ENCODE measurements around the gene GABRE.

DNA sequence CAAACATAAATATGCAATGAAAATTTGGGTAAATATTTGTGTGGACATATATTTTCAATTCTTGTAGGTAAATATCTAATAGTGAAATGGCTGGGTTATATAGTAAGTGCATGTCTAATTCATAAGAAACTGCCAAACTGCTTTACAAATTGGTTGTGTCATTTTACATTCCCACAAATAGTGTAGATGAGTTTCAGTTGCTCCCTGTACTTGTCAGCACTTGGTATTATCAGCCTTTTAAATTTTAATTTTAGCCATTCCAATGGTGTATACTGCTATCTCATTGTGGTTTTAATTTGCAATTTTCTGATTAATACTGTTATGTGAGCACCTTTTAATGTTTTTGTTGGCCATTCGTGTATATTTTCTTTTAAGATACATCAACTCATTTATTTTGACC, 23.1 kb upstream of the GABRE start:
- TF ChIP-seq, protein P1, sequence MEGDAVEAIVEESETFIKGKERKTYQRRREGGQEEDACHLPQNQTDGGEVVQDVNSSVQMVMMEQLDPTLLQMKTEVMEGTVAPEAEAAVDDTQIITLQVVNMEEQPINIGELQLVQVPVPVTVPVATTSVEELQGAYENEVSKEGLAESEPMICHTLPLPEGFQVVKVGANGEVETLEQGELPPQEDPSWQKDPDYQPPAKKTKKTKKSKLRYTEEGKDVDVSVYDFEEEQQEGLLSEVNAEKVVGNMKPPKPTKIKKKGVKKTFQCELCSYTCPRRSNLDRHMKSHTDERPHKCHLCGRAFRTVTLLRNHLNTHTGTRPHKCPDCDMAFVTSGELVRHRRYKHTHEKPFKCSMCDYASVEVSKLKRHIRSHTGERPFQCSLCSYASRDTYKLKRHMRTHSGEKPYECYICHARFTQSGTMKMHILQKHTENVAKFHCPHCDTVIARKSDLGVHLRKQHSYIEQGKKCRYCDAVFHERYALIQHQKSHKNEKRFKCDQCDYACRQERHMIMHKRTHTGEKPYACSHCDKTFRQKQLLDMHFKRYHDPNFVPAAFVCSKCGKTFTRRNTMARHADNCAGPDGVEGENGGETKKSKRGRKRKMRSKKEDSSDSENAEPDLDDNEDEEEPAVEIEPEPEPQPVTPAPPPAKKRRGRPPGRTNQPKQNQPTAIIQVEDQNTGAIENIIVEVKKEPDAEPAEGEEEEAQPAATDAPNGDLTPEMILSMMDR (conservative IDR thresholded peaks at IDR 0.05; ENCODE audit: low read depth, low read length): no peak
- TF ChIP-seq EZH2phosphoT487 (IDR thresholded peaks at IDR 0.05; ENCODE audit: borderline replicate concordance, low read length): no peak
